CD14-positive monocyte (primary cell): ENCODE measurements around the gene CLK2. TPM values are rescaled to one million over a fixed set of nuclear protein-coding genes. Genes with fewer than 3 reads are reported as not detected.

Experiments used
- DNase-seq, 3 donors: peaks; one replicate each; pipeline ENCODE4 v3.0.0-alpha.2; 2011 to 2022
- H2AFZ ChIP-seq: 2 replicates; pipeline ENCODE4 v1.6.0; 2012; ENCODE audit warnings: mild to moderate bottlenecking, low read depth, low read length, inconsistent platforms; ENCODE audit not compliant: insufficient read depth, poor library complexity, severe bottlenecking
- H3K27ac ChIP-seq, 2 donors: 1 replicate in 1 of 2; 2 replicates in 1 of 2; pipeline ENCODE4 v1.5.1; 2012 to 2013; ENCODE audit warnings: low read length in 2 of 2, control low read depth in 1 of 2, inconsistent platforms in 1 of 2, low read depth in 1 of 2, mild to moderate bottlenecking in 1 of 2
- H3K27me3 ChIP-seq, 2 donors: one replicate each; pipeline versions ENCODE4 v1.6.0 to v1.6.1; 2011 to 2013; ENCODE audit warnings: low read length in 2 of 2; ENCODE audit not compliant: control insufficient read depth in 2 of 2, insufficient read depth in 2 of 2
- H3K36me3 ChIP-seq, 2 donors: replicated peaks in 1 of 2; 1 replicate in 1 of 2; 2 replicates in 1 of 2; pipeline versions ENCODE4 v1.5.1 to v1.6.1; 2012 to 2013; ENCODE audit warnings: low read length in 2 of 2, control low read depth in 1 of 2, inconsistent platforms in 1 of 2, mild to moderate bottlenecking in 1 of 2; ENCODE audit not compliant: insufficient read depth in 2 of 2, control insufficient read depth in 1 of 2
- H3K4me1 ChIP-seq, 2 donors: 1 replicate in 1 of 2; 2 replicates in 1 of 2; pipeline versions ENCODE4 v1.5.1 to v1.6.1; 2012 to 2013; ENCODE audit warnings: low read length in 2 of 2, control low read depth in 1 of 2, inconsistent platforms in 1 of 2, mild to moderate bottlenecking in 1 of 2, moderate library complexity in 1 of 2; ENCODE audit not compliant: insufficient read depth in 2 of 2, control insufficient read depth in 1 of 2
- H3K4me2 ChIP-seq: replicated peaks from 2 replicates; pipeline ENCODE3; 2012; ENCODE audit warnings: low read length, moderate library complexity, mild to moderate bottlenecking; ENCODE audit not compliant: poor library complexity, severe bottlenecking; ENCODE audit errors: extremely low read depth
- H3K4me3 ChIP-seq, 3 experiments: fragments of 200-600 bp in 1 of 3; sonication (generic) in 1 of 3; replicated peaks in 1 of 3; 1 replicate in 2 of 3; 2 replicates in 1 of 3; pipeline ENCODE4 v1.5.1; 2011 to 2013; ENCODE audit warnings: low read length in 3 of 3, mild to moderate bottlenecking in 3 of 3, control low read depth in 2 of 3, low read depth in 2 of 3, inconsistent platforms in 1 of 3, moderate library complexity in 1 of 3
- H3K79me2 ChIP-seq: 2 replicates; pipeline ENCODE4 v1.6.0; 2012; ENCODE audit warnings: mild to moderate bottlenecking, control low read depth, inconsistent platforms, low read length, moderate library complexity; ENCODE audit not compliant: insufficient read depth
- H3K9ac ChIP-seq: 2 replicates; pipeline ENCODE4 v1.6.0; 2017; ENCODE audit warnings: low read length, mild to moderate bottlenecking; ENCODE audit not compliant: insufficient read depth, poor library complexity, severe bottlenecking
- H3K9me3 ChIP-seq, 2 donors: replicated peaks in 1 of 2; 1 replicate in 1 of 2; 2 replicates in 1 of 2; pipeline versions ENCODE4 v1.5.1 to v1.6.1; 2012 to 2013; ENCODE audit warnings: low read length in 2 of 2, control low read depth in 1 of 2; ENCODE audit not compliant: control insufficient read depth in 1 of 2, insufficient read depth in 1 of 2
- H4K20me1 ChIP-seq: 2 replicates; pipeline ENCODE4 v1.6.0; 2012; ENCODE audit warnings: mild to moderate bottlenecking, low read length, control low read depth, moderate library complexity; ENCODE audit not compliant: insufficient read depth
- H3K27ac Mint-ChIP-seq, 7 donors: one replicate each; pipeline ENCODE4 v1.8.0; 2020; ENCODE audit warnings: mild to moderate bottlenecking in 7 of 7, mixed read lengths in 7 of 7, moderate library complexity in 6 of 7, inconsistent platforms in 2 of 7
- H3K27me3 Mint-ChIP-seq, 3 donors: one replicate each; pipeline ENCODE4 v1.8.0; 2021 to 2022; ENCODE audit warnings: low read depth in 3 of 3, mild to moderate bottlenecking in 3 of 3, mixed read lengths in 3 of 3, moderate library complexity in 3 of 3, inconsistent platforms in 1 of 3
- H3K36me3 Mint-ChIP-seq, 2 donors: one replicate each; pipeline ENCODE4 v1.8.0; 2020; ENCODE audit warnings: mixed read lengths in 2 of 2, inconsistent platforms in 1 of 2, mild to moderate bottlenecking in 1 of 2
- H3K4me1 Mint-ChIP-seq: one replicate; pipeline ENCODE4 v1.8.0; 2020; ENCODE audit warnings: mild to moderate bottlenecking, mixed read lengths
- H3K4me3 Mint-ChIP-seq, 2 donors: one replicate each; pipeline ENCODE4 v1.8.0; 2020; ENCODE audit warnings: mild to moderate bottlenecking in 2 of 2, mixed read lengths in 2 of 2, moderate library complexity in 1 of 2
- H3K9me3 Mint-ChIP-seq, 7 donors: one replicate each; pipeline ENCODE4 v1.8.0; 2020 to 2022; ENCODE audit warnings: mixed read lengths in 7 of 7, mild to moderate bottlenecking in 6 of 7, moderate library complexity in 6 of 7, inconsistent platforms in 2 of 7
- WGBS: methylation state at CpG from one replicate; pipeline ENCODE4 v1.1.5; 2013; ENCODE audit warnings: missing lambda C conversion rate; ENCODE audit not compliant: insufficient coverage; 5-methylcytosine and 5-hydroxymethylcytosine counted together
- intact Hi-C, 2 donors: fragments of 100-400 bp; cut with micrococcal nuclease; formaldehyde crosslinking; loops; one replicate each; pipeline versions ENCODE4 v1.15.0 to v1.15.1; 2023
- polyA plus RNA-seq, 3 donors: library from polyadenylated mRNA; depleted of rRNA in 1 of 3; unstranded in 2 of 3; stranded (reverse) in 1 of 3; fragments of 300-500 nt in 2 of 3; fragments of >200 nt in 1 of 3; fragmentation: Illumina TruSeq in 2 of 3; gene quantifications; 1 replicate in 2 of 3; 2 replicates in 1 of 3; pipeline ENCODE4 v1.2.3, GENCODE V29; 2012 to 2021
- TF ChIP-seq, protein P1 (sequence below): fragments of 200-600 bp; IDR thresholded peaks from one replicate; pipeline ENCODE4 v1.8.0; 2022; ENCODE audit warnings: antibody characterized with exemption, mild to moderate bottlenecking

The CLK2 gene
- polyA plus RNA-seq, 3 donors = 7.3 to 143 (median 9.6) TPM

DNA sequence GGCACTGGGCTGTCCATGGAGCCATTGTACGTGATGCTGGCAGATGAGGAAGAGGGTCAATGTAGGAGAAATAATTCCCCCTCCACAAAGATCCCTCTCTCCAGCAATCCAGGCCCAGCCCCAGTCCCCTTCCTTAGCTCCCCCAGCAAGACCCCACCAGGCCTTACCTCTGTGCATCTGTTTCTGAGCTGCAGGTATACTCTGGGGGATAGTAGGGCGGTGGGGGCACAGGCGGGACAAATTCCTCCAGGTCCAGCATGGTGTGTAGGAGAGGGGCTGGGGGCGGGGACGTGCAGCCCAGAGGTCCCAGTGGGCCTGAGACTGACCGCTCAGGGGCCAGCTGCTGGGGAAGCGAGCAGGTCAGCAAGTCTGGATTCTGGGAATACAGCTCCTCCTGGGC lies 21.7 kb downstream of the CLK2 start:
- intact Hi-C loops = loop anchor here (2.0 to 5.0 kb wide), 3 partner anchors 71 to 341 kb away; partner anchors contain the start of gene RUSC1 (in 1 of the 2)
- WGBS = 100% methylated on average over 1 of the region's 7 CpGs
- Histone ChIP-seq H3K4me3 (no peak overlapping the region), H3K4me2 (no peak overlapping the region), H3K27ac (no peak overlapping the region), H3K4me1 (peaks cover 32 to 39% of the 10 kb centered on the region in 2 donors), H4K20me1 (no peaks in the 10 kb centered on the region), H3K36me3 (peaks cover 0 to 2% of the 10 kb centered on the region in 2 donors), H3K79me2 (peaks cover 3% of the 10 kb centered on the region), H2AFZ (no peak overlapping the region), H3K9me3 (no peaks in the 10 kb centered on the region), H3K9ac (no peak overlapping the region), H3K27me3 (no peaks in the 10 kb centered on the region)
- peak overlapping the region in 2 of 7 donors; percentile 17 to 18 for H3K27ac Mint-ChIP-seq
- DNase-seq = no peak
- H3K9me3 Mint-ChIP-seq = no peaks in the 10 kb centered on the region
- TF ChIP-seq, protein P1, sequence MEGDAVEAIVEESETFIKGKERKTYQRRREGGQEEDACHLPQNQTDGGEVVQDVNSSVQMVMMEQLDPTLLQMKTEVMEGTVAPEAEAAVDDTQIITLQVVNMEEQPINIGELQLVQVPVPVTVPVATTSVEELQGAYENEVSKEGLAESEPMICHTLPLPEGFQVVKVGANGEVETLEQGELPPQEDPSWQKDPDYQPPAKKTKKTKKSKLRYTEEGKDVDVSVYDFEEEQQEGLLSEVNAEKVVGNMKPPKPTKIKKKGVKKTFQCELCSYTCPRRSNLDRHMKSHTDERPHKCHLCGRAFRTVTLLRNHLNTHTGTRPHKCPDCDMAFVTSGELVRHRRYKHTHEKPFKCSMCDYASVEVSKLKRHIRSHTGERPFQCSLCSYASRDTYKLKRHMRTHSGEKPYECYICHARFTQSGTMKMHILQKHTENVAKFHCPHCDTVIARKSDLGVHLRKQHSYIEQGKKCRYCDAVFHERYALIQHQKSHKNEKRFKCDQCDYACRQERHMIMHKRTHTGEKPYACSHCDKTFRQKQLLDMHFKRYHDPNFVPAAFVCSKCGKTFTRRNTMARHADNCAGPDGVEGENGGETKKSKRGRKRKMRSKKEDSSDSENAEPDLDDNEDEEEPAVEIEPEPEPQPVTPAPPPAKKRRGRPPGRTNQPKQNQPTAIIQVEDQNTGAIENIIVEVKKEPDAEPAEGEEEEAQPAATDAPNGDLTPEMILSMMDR = no peak
- H3K36me3 Mint-ChIP-seq = peaks cover 4 to 13% of the 10 kb centered on the region in 2 donors
- peaks cover 33% of the 10 kb centered on the region for H3K4me1 Mint-ChIP-seq
- H3K4me3 Mint-ChIP-seq = no peak overlapping the region
- peaks cover 0 to 5% (median 1%) of the 10 kb centered on the region in 3 donors for H3K27me3 Mint-ChIP-seq

- Histone ChIP-seq H3K4me3 (peak overlapping the region; percentile 36 to 83 (median 60)), H3K36me3 (no peaks in the 10 kb centered on the region), H3K27me3 (no peaks in the 10 kb centered on the region), H3K4me2 (peak overlapping the region; percentile 92), H3K27ac (peak overlapping the region in 1 of 2 donors; percentile 73), H3K9ac (peak overlapping the region; percentile 69), H3K79me2 (peaks cover 3% of the 10 kb centered on the region), H4K20me1 (no peaks in the 10 kb centered on the region), H3K9me3 (no peaks in the 10 kb centered on the region), H3K4me1 (peaks cover 26 to 35% of the 10 kb centered on the region in 2 donors), H2AFZ (peak overlapping the region; percentile 98)
- TF ChIP-seq, protein P1 = peak; percentile 100
- no peaks in the 10 kb centered on the region for H3K9me3 Mint-ChIP-seq
- peak overlapping the region; percentile 66 to 73 for H3K4me3 Mint-ChIP-seq
- intact Hi-C loops = loop anchor here (2.0 to 5.0 kb wide), 3 partner anchors 71 to 341 kb away; partner anchors contain the start of gene RUSC1 (in 1 of the 2)
- H3K36me3 Mint-ChIP-seq = peaks cover 7 to 11% of the 10 kb centered on the region in 2 donors
- peaks cover 0 to 3% (median 1%) of the 10 kb centered on the region in 3 donors for H3K27me3 Mint-ChIP-seq
- peak overlapping the region in 3 of 7 donors; percentile 3 to 50 (median 18) for H3K27ac Mint-ChIP-seq
- WGBS = 22% methylated on average over 23 of the region's 23 CpGs
- DNase-seq = peak; percentile 92 to 94 (median 92)
- peaks cover 26% of the 10 kb centered on the region for H3K4me1 Mint-ChIP-seq
These were observed 22.5 kb downstream of the CLK2 start for GRCh38 chr1:155250633-155251449.
